ENCODE measurements around the gene CACNA1D.

The CACNA1D gene

GRCh38 chr3:53495520-53496391 is 1.3 kb downstream of the CACNA1D start:
- no peak for DNase-seq

GRCh38 chr3:53496392-53496670 is 1.9 kb downstream of the CACNA1D start:
- no peak for DNase-seq

- no peak for DNase-seq
Measured at GRCh38 chr3:53496984-53497383, 2.6 kb downstream of the CACNA1D start.

GRCh38 chr3:53498806-53499641 is 4.6 kb downstream of the CACNA1D start:
- no peak for DNase-seq

- no peak for DNase-seq
Measured at GRCh38 chr3:53500165-53500777, 5.9 kb downstream of the CACNA1D start.

GRCh38 chr3:53501178-53501577 is 6.8 kb downstream of the CACNA1D start:
- no peak for DNase-seq

GRCh38 chr3:53502737-53503136 is 8.3 kb downstream of the CACNA1D start:
- no peak for DNase-seq

GRCh38 chr3:53503195-53503594 is 8.8 kb downstream of the CACNA1D start:
- no peak for DNase-seq

- no peak for DNase-seq
Measured at GRCh38 chr3:53506110-53506762, 11.8 kb downstream of the CACNA1D start.

GRCh38 chr3:53506763-53507145 is 12.3 kb downstream of the CACNA1D start:
- DNase-seq: no peak

- DNase-seq: no peak
Measured at GRCh38 chr3:53509494-53509893, 15.1 kb downstream of the CACNA1D start.

- no peak for DNase-seq
Measured at GRCh38 chr3:53510508-53510907, 16.1 kb downstream of the CACNA1D start.

- no peak for DNase-seq
Measured at GRCh38 chr3:53511246-53511645, 16.8 kb downstream of the CACNA1D start.

GRCh38 chr3:53513556-53514190 is 19.3 kb downstream of the CACNA1D start:
- no peak for DNase-seq

GRCh38 chr3:53516339-53516738 is 21.9 kb downstream of the CACNA1D start:
- no peak for DNase-seq

GRCh38 chr3:53518495-53518981 is 24.1 kb downstream of the CACNA1D start:
- DNase-seq: no peak

GRCh38 chr3:53519065-53519709 is 24.8 kb downstream of the CACNA1D start:
- DNase-seq: no peak

- DNase-seq: no peak
Measured at GRCh38 chr3:53523346-53523745, 28.9 kb downstream of the CACNA1D start.

- DNase-seq: no peak
Measured at GRCh38 chr3:53524566-53524965, 30.2 kb downstream of the CACNA1D start.

- DNase-seq: no peak
Measured at GRCh38 chr3:53525765-53526703, 31.6 kb downstream of the CACNA1D start.

- DNase-seq: no peak
Measured at GRCh38 chr3:53526704-53527055, 32.3 kb downstream of the CACNA1D start.

All from amniotic stem cell (primary cell).